ENCODE measurements around the gene NCL. TPM values are rescaled to one million over a fixed set of nuclear protein-coding genes. Genes with fewer than 3 reads are reported as not detected.

NCL gene
- total and polyA plus RNA-seq, 4 donors = 83.1 to 139 (median 107) TPM

- H3K4me3 ChIP-seq (ENCODE audit: low read depth in 1 of 3, low read length in 3 of 3) = no peak overlapping the region
- H3K4me1 ChIP-seq (ENCODE audit: control insufficient read depth in 4 of 4, insufficient read depth in 4 of 4, low read length in 3 of 4) = peaks cover 0 to 6% (median 3%) of the 10 kb centered on the region in 4 donors
- H3K36me3 ChIP-seq (ENCODE audit: control insufficient read depth in 4 of 4, insufficient read depth in 3 of 4, low read depth in 1 of 4, low read length in 3 of 4) = no peaks in the 10 kb centered on the region
- no peak for TF ChIP-seq ATF3 (IDR thresholded peaks at IDR 0.05)
- no peak for TF ChIP-seq GABPA (IDR thresholded peaks at IDR 0.05 in 1 of 2, conservative IDR thresholded peaks at IDR 0.05 in 1 of 2)
- TF ChIP-seq SP1 (IDR thresholded peaks at IDR 0.05) = no peak
- TF ChIP-seq FOXA1 (IDR thresholded peaks at IDR 0.05) = no peak
- no peak for TF ChIP-seq RAD21 (IDR thresholded peaks at IDR 0.05)
- TF ChIP-seq CTCF (IDR thresholded peaks at IDR 0.05; ENCODE audit: low read depth, low read length, missing input control) = no peak
- no peak for TF ChIP-seq YY1 (IDR thresholded peaks at IDR 0.05)
- TF ChIP-seq NR2F2 (IDR thresholded peaks at IDR 0.05) = no peak
- no peak for TF ChIP-seq RXRA (IDR thresholded peaks at IDR 0.05)
- TF ChIP-seq HNF4G (IDR thresholded peaks at IDR 0.05) = no peak
- TF ChIP-seq EGR1 (IDR thresholded peaks at IDR 0.05; ENCODE audit: low read depth in 2 of 2) = no peak
- no peak for TF ChIP-seq MAX (IDR thresholded peaks at IDR 0.05)
- no peak for TF ChIP-seq FOXA2 (IDR thresholded peaks at IDR 0.05)
- no peak for TF ChIP-seq TAF1 (conservative IDR thresholded peaks at IDR 0.05)
- no peak for TF ChIP-seq HNF4A (conservative IDR thresholded peaks at IDR 0.05)
- no peak for TF ChIP-seq JUND (IDR thresholded peaks at IDR 0.05)
- no peak for TF ChIP-seq REST (IDR thresholded peaks at IDR 0.05)
- no peak for TF ChIP-seq ZBTB33 (IDR thresholded peaks at IDR 0.05)
- no peak overlapping the region for H3K9ac ChIP-seq (ENCODE audit: low read depth in 1 of 2, low read length in 2 of 2)
- H3K27ac ChIP-seq (ENCODE audit: low read depth in 1 of 2, low read length in 2 of 2) = no peak overlapping the region
- H3K27me3 ChIP-seq (ENCODE audit: control insufficient read depth in 4 of 4, insufficient read depth in 4 of 4, low read length in 3 of 4) = no peaks in the 10 kb centered on the region
- no peaks in the 10 kb centered on the region for H3K9me3 ChIP-seq (ENCODE audit: control insufficient read depth in 4 of 4, low read length in 3 of 4)
- no peak for DNase-seq (ENCODE audit: low spot score)
- WGBS = 92% methylated on average over 9 of the region's 9 CpGs
Observed at GRCh38 chr2:231479455-231479854, 15.2 kb upstream of the NCL start.

All from liver (tissue), 9 donors.